ENCODE data around the gene HEPACAM2.

- TF ChIP-seq CTCF (IDR thresholded peaks at IDR 0.05; ENCODE audit: insufficient read depth, low read length) = no peak
- no peak for TF ChIP-seq REST (IDR thresholded peaks at IDR 0.05; ENCODE audit: insufficient replicate concordance, low read depth)
- no peak for TF ChIP-seq POLR2AphosphoS5 (IDR thresholded peaks at IDR 0.05; ENCODE audit: low read depth)
- TF ChIP-seq SPI1 (IDR thresholded peaks at IDR 0.05; ENCODE audit: borderline replicate concordance, low read depth) = no peak
- no peak for TF ChIP-seq GABPA (IDR thresholded peaks at IDR 0.05; ENCODE audit: low read depth)
Measured at GRCh38 chr7:93258661-93259060, 32.4 kb upstream of the HEPACAM2 start.

Data from HL-60 (cell line).